HEK293T (cell line): ENCODE results near the gene KRT34.

Experiments used
- ARNT ChIP-seq: fragments of 450-650 bp; IDR thresholded peaks from 2 replicates; pipeline ENCODE4 v1.6.1; 2017; ENCODE audit warnings: mild to moderate bottlenecking
- BHLHE40 ChIP-seq: fragments of 450-650 bp; IDR thresholded peaks from 2 replicates; pipeline ENCODE4 v1.6.1; 2016; ENCODE audit warnings: mild to moderate bottlenecking, moderate library complexity, borderline replicate concordance
- ELF4 ChIP-seq: fragments of 450-650 bp; IDR thresholded peaks from 2 replicates; pipeline ENCODE4 v1.6.1; 2017; ENCODE audit warnings: antibody characterized with exemption
- FOXA1 ChIP-seq: fragments of 450-650 bp; IDR thresholded peaks from 2 replicates; pipeline ENCODE4 v1.6.1; 2016; ENCODE audit warnings: mild to moderate bottlenecking
- SP1 ChIP-seq: fragments of 450-650 bp; IDR thresholded peaks from 2 replicates; pipeline ENCODE4 v1.6.1; 2017
- SUZ12 ChIP-seq: fragments of 450-650 bp; IDR thresholded peaks from 2 replicates; pipeline ENCODE4 v1.6.1; 2016; ENCODE audit warnings: mild to moderate bottlenecking

- TF ChIP-seq BHLHE40 (no peak), SP1 (no peak), ARNT (no peak), SUZ12 (no peak), FOXA1 (no peak), ELF4 (no peak)
Measured at GRCh38 chr17:41366070-41366469, 16.0 kb downstream of the KRT34 start.
